ENCODE data around the gene CDC37L1. TPM values are rescaled to one million over a fixed set of nuclear protein-coding genes. Genes with fewer than 3 reads are reported as not detected.

CDC37L1 gene
- total and polyA plus RNA-seq, 2 of the 8 experiments (the other 6 are each of a cell fraction or from before 2014, with no cell fraction given) = 4.6 to 23.8 TPM

- H3K9ac ChIP-seq (replicated peaks in 1 of 4; ENCODE audit: extremely low read depth in 1 of 4, low read depth in 3 of 4, low read length in 3 of 4) = no peak overlapping the region; a peak in 1 of 7 replicates
- CTCF ChIA-PET (ENCODE audit: partially characterized antibody) = interaction anchor here (0.8 to 2.0 kb wide), 9 partner anchors 8 to 272 kb away, joined by 3 to 7 read pairs (median 3); partner anchors contain the start of gene AK3
- no peak for TF ChIP-seq SIN3A (conservative IDR thresholded peaks at IDR 0.05 in 1 of 2, IDR thresholded peaks at IDR 0.05 in 1 of 2; ENCODE audit: low read depth in 1 of 2, low read length in 2 of 2)
Observed at GRCh38 chr9:4661611-4662010, 17.8 kb upstream of the CDC37L1 start.

More at GRCh38 chr9:4661611-4662010, 17.8 kb upstream of the CDC37L1 start:
- DNase-seq (ENCODE audit: low read depth in 1 of 2, low spot score in 2 of 2) (no peak), FAIRE-seq (no peak)
- Histone ChIP-seq H3K18ac (ENCODE audit: extremely low read depth, low read length) (no peak overlapping the region; the same call in 1 of the 2 replicates), H3K4me2 (ENCODE audit: insufficient read depth in 1 of 2, low read depth in 2 of 2, low read length in 2 of 2) (peak overlapping the region; percentile 94 to 95), H4K8ac (ENCODE audit: extremely low read depth, insufficient read depth, low read length) (no peak overlapping the region), H3K79me1 (ENCODE audit: low read depth, low read length) (peaks cover 6% of the 10 kb centered on the region; the same call in 1 of the 2 replicates), H3K4me1 (replicated peaks in 1 of 4; ENCODE audit: control insufficient read depth in 3 of 4, insufficient read depth in 4 of 4, low read length in 3 of 4) (peaks cover 4 to 23% (median 9%) of the 10 kb centered on the region in 4 experiments), H2BK120ac (replicated peaks; ENCODE audit: low read depth, low read length) (no peak overlapping the region), H3K9me3 (ENCODE audit: insufficient read depth in 2 of 2, low read depth in 1 of 2, low read length in 1 of 2) (no peaks in the 10 kb centered on the region), H3K23ac (ENCODE audit: insufficient read length) (no peak overlapping the region), H3K56ac (replicated peaks; ENCODE audit: insufficient read length, low read depth, low read length) (no peak overlapping the region), H2BK12ac (ENCODE audit: low read depth, low read length) (no peak overlapping the region), H2BK15ac (ENCODE audit: low read length) (no peak overlapping the region), H3K14ac (ENCODE audit: insufficient read length) (no peak overlapping the region), H3K4ac (replicated peaks; ENCODE audit: insufficient read length, low read depth, low read length) (no peak overlapping the region), H4K5ac (ENCODE audit: insufficient read length, low read depth, low read length) (peak overlapping the region; percentile 51), H3K79me2 (ENCODE audit: control insufficient read depth in 1 of 2, insufficient read depth in 2 of 2, low read length in 2 of 2) (peaks cover 3 to 9% of the 10 kb centered on the region in 2 experiments; a peak in 2 of 4 replicates), H3K23me2 (ENCODE audit: low read depth, low read length) (peaks cover 16% of the 10 kb centered on the region), H4K91ac (replicated peaks; ENCODE audit: insufficient read length, low read length) (no peak overlapping the region), H4K20me1 (replicated peaks in 1 of 2; ENCODE audit: control insufficient read depth in 1 of 2, insufficient read depth in 2 of 2, low read length in 2 of 2) (no peaks in the 10 kb centered on the region), H3K4me3 (ENCODE audit: extremely low read depth in 1 of 4, insufficient read depth in 2 of 4, low read depth in 3 of 4, low read length in 4 of 4) (peak overlapping the region; percentile 46 to 84 (median 82); a peak in 7 of 8 replicates), H2AK5ac (ENCODE audit: low read depth, low read length) (no peak overlapping the region), H2AFZ (ENCODE audit: low read length) (peak overlapping the region; percentile 70; the same call in 1 of the 2 replicates), H3K27ac (ENCODE audit: low read depth, low read length) (no peak overlapping the region), H2BK5ac (ENCODE audit: low read depth, low read length) (0 out of 2 replicates have a peak overlapping the region, but pooled peaks have one; percentile 88), H3K27me3 (replicated peaks in 1 of 4; ENCODE audit: control insufficient read depth in 3 of 4, extremely low read depth in 1 of 4, insufficient read depth in 3 of 4, low read length in 3 of 4) (no peaks in the 10 kb centered on the region), H2BK20ac (ENCODE audit: low read length) (no peak overlapping the region), H3K36me3 (ENCODE audit: control insufficient read depth in 2 of 4, insufficient read depth in 4 of 4, low read length in 3 of 4) (no peaks in the 10 kb centered on the region)
- POLR2A ChIA-PET (ENCODE audit: partially characterized antibody) = interaction anchor here (0.7 to 1.8 kb wide), 3 partner anchors 16 to 781 kb away, joined by 3 to 7 read pairs (median 6); partner anchors contain the start of gene AK3
- 21% methylated on average over 5 of the region's 5 CpGs; no CpG with 5 or more reads in 1 of the 2 experiments for WGBS, 2 experiments (ENCODE audit: extremely low coverage in 1 of 2, insufficient coverage in 1 of 2, insufficient read length in 1 of 2, insufficient replicate concordance in 2 of 2, low coverage in 1 of 2, low lambda C conversion rate in 2 of 2, missing lambda C conversion rate in 1 of 2)
